Tibial nerve (tissue), 3 donors: ENCODE measurements around the gene FGF1.

Experiments
- CTCF ChIP-seq, 5 experiments: fragments of 200-600 bp in 3 of 5; fragments of 450-650 bp in 2 of 5; sonication (generic) in 3 of 5; IDR thresholded peaks; one replicate each; pipeline ENCODE4 v1.5.1; 2016 to 2019; ENCODE audit warnings: antibody characterized with exemption in 5 of 5, mild to moderate bottlenecking in 3 of 5, moderate library complexity in 2 of 5
- POLR2A ChIP-seq, 2 donors: fragments of 450-650 bp; IDR thresholded peaks; one replicate each; pipeline ENCODE4 v1.6.1; 2017; ENCODE audit warnings: antibody characterized with exemption in 2 of 2, mild to moderate bottlenecking in 2 of 2, moderate library complexity in 2 of 2

GRCh38 chr5:142680605-142681259 lies 5.2 kb downstream of the FGF1 start:
- TF ChIP-seq CTCF (IDR thresholded peaks at IDR 0.05) = no peak
- no peak for TF ChIP-seq POLR2A (IDR thresholded peaks at IDR 0.05)
